Activated CD4-positive, alpha-beta T cell treated with anti-CD3 and anti-CD28 coated beads for 36 hours (primary cell): ENCODE measurements around the gene QRICH1. TPM values are rescaled to one million over a fixed set of nuclear protein-coding genes. Genes with fewer than 3 reads are reported as not detected.
A peak's percentile ranks its signal among the peaks of the same experiment; 100 is the strongest.

ENCODE experiments used
- ATAC-seq: fragments of 200-7000 bp; cut with Tn5 transposase; one replicate; pipeline ENCODE4 v1.10.0; 2021; ENCODE audit warnings: mild to moderate bottlenecking, moderate library complexity
- CTCF ChIA-PET: fragments of 350-600 bp; sonication (Branson Sonifier 250); formaldehyde crosslinking; loops from one replicate; lab custom pipeline; 2021; ENCODE audit warnings: antibody characterized with exemption; lab: Charles Lee
- POLR2A ChIA-PET: fragments of 350-600 bp; sonication (Branson Sonifier 250); formaldehyde crosslinking; loops from one replicate; lab custom pipeline; 2021; ENCODE audit warnings: antibody characterized with exemption, inconsistent platforms; lab: Charles Lee
- DNase-seq: peaks from one replicate; pipeline ENCODE4 v3.0.0-alpha.2; 2020
- H3K27ac Mint-ChIP-seq: one replicate; pipeline ENCODE4 v1.8.0; 2021; ENCODE audit warnings: mixed read lengths
- H3K27me3 Mint-ChIP-seq: one replicate; pipeline ENCODE4 v1.8.0; 2021; ENCODE audit warnings: mixed read lengths
- H3K36me3 Mint-ChIP-seq: one replicate; pipeline ENCODE4 v1.8.0; 2021; ENCODE audit warnings: low read depth, mixed read lengths
- H3K4me1 Mint-ChIP-seq: one replicate; pipeline ENCODE4 v1.8.0; 2021; ENCODE audit warnings: mixed read lengths
- H3K4me3 Mint-ChIP-seq: one replicate; pipeline ENCODE4 v1.8.0; 2021; ENCODE audit warnings: mild to moderate bottlenecking, moderate library complexity, mixed read lengths
- H3K9me3 Mint-ChIP-seq: one replicate; pipeline ENCODE4 v1.8.0; 2021; ENCODE audit warnings: low read depth, mixed read lengths
- intact Hi-C, 2 experiments: fragments of 100-400 bp; cut with DNase I in 1 of 2; cut with micrococcal nuclease in 1 of 2; formaldehyde crosslinking; loops; one replicate each; pipeline versions ENCODE4 v1.14.2 to v1.15.1; 2022 to 2024; cut with DNase I, micrococcal nuclease
- total RNA-seq, 2 experiments: library from RNA; stranded (reverse); gene quantifications; one replicate each; pipeline ENCODE4 v1.2.3, GENCODE V29; 2021

QRICH1 gene
- 100 to 1,000 TPM; 119 to 171 TPM for total RNA-seq

GRCh38 chr3:49093853-49094767 is at the start of gene QRICH1:
QRICH1 (minus strand) TSS chr3:49094071; CDS start chr3:49077017, 17,054 bp downstream.
- Mint-ChIP-seq H3K4me1 (peaks cover 33% of the 10 kb centered on the region), H3K36me3 (peaks cover 31% of the 10 kb centered on the region), H3K9me3 (no peaks in the 10 kb centered on the region), H3K4me3 (peak within 1 kb of the TSS; percentile 90), H3K27me3 (no peaks in the 10 kb centered on the region), H3K27ac (peak within 1 kb of the TSS; percentile 94)
- peak; percentile 98 for DNase-seq
- intact Hi-C loops = loop anchor here (1.0 to 10.0 kb wide), 28 partner anchors 10 to 1932 kb away; partner anchors contain the start of genes IMPDH2 (in 2 of the 2), QARS1 (in 2 of the 2), TCTA (in 2 of the 2) and USP19 (in 2 of the 2)
- ATAC-seq = peak; percentile 86
- ChIA-PET CTCF (interaction anchor here (0.5 to 4.1 kb wide), 24 partner anchors 10 to 1241 kb away, joined by 3 to 26 read pairs (median 4); partner anchors contain the start of genes DAG1, IMPDH2, KLHDC8B and NDUFAF3), POLR2A (interaction anchor here (0.5 to 3.1 kb wide), 24 partner anchors 9 to 692 kb away, joined by 3 to 31 read pairs (median 4); partner anchors contain the start of genes IMPDH2, IP6K1, IP6K2 and NDUFAF3)

GRCh38 chr3:49140080-49140479 is 46.2 kb upstream of the QRICH1 start:
- Mint-ChIP-seq H3K9me3 (no peaks in the 10 kb centered on the region), H3K27me3 (peaks cover 2% of the 10 kb centered on the region), H3K4me3 (no peak overlapping the region), H3K4me1 (no peaks in the 10 kb centered on the region), H3K36me3 (no peaks in the 10 kb centered on the region), H3K27ac (no peak overlapping the region)
- ChIA-PET CTCF (no interaction called here), POLR2A (no interaction called here)
- ATAC-seq (no peak), DNase-seq (no peak)
- intact Hi-C loops = no loop called here

DNA sequence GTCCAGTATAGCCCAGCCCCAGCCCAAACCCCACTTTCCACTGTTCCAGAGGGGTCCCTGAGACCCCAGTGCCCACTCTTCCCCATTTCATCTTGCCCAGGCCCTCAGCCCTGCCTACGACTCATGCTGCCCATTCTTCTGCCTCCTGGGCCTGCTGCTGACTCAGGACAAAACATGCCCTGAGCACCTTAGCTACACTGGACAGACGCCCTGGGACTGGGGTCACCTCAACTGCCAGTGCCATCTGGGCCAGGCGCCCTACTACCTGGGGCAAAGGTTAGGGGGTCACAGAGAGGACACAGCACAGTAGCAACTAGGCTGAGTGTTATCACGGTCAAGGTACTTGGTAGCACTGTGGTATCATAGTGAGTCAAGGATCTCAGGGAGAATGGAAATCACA is 41.6 kb upstream of the QRICH1 start:
- Mint-ChIP-seq H3K27me3 (peaks cover 17% of the 10 kb centered on the region), H3K4me1 (peaks cover 6% of the 10 kb centered on the region), H3K4me3 (no peak overlapping the region), H3K36me3 (no peaks in the 10 kb centered on the region), H3K9me3 (no peaks in the 10 kb centered on the region), H3K27ac (no peak overlapping the region)
- ATAC-seq = no peak
- ChIA-PET POLR2A (no interaction called here), CTCF (no interaction called here)
- intact Hi-C loops = no loop called here
- no peak for DNase-seq

GRCh38 chr3:49134471-49135265 is 40.8 kb upstream of the QRICH1 start:
- Mint-ChIP-seq H3K27ac (no peak overlapping the region), H3K27me3 (peaks cover 17% of the 10 kb centered on the region), H3K4me1 (peaks cover 6% of the 10 kb centered on the region), H3K4me3 (no peak overlapping the region), H3K9me3 (no peaks in the 10 kb centered on the region), H3K36me3 (no peaks in the 10 kb centered on the region)
- intact Hi-C loops = no loop called here
- ChIA-PET POLR2A (no interaction called here), CTCF (interaction anchor here (0.5 to 0.6 kb wide), 2 partner anchors 18 to 1523 kb away, joined by 3 to 5 read pairs; no protein-coding TSS in a partner anchor)
- DNase-seq (no peak), ATAC-seq (no peak)

- no peak for ATAC-seq
- H3K9me3 Mint-ChIP-seq = no peaks in the 10 kb centered on the region
- intact Hi-C loops = no loop called here
- H3K36me3 Mint-ChIP-seq = no peaks in the 10 kb centered on the region
- no peak overlapping the region for H3K27ac Mint-ChIP-seq
- no peak overlapping the region for H3K4me3 Mint-ChIP-seq
- DNase-seq = no peak
- ChIA-PET CTCF (interaction anchor here (1.2 kb wide), 1 partner anchor 31 kb away, joined by 3 read pairs; no protein-coding TSS in a partner anchor), POLR2A (no interaction called here)
- H3K4me1 Mint-ChIP-seq = peaks cover 6% of the 10 kb centered on the region
- H3K27me3 Mint-ChIP-seq = peaks cover 17% of the 10 kb centered on the region
Measured at GRCh38 chr3:49133226-49133951, 39.5 kb upstream of the QRICH1 start.

DNA sequence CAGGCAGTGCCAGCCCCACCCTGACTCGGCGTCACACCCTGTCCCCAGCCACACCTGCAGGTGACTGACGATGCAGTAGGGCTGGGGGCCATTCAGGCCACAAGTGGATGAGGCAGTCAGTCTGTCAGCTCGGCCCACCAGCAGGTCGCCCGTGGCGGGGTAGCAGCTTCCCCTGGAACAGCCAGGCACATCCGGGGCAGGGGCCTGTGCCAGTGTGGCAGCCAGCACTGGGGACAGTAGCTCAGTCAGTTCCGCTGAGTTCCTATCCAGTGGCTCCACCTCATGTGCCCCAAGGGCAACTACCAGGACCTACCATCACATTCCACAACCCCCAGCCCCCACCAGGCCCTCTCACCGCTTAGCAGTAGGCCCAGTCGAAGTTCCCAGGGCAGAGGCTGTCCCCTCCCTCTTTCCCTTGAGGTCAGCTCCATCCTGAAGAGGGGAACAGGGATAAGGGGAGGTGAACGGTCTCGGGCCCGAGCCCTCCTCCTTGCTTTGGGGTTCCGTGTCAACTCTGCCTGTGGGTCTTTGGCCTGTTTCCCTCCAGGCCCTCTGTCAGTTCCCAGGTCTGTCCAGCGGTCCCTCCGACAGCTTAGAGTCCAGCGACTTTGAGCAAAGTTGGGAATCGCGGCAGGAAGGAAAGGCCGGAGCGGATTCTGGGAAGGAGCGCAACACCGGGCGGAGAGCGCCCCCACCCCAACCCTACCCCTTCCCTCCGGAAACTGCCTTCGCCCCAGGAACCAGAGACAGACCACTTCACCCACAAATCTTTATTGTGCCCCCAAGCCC is 38.8 kb upstream of the QRICH1 start, which contains the start of gene LAMB2:
Gene LAMB2 (minus strand): TSS at position 614 of the 789 bp plus-strand sequence. CDS start 183 bp downstream, at position 431.
- H3K36me3 Mint-ChIP-seq = no peaks in the 10 kb centered on the region

GRCh38 chr3:49132073-49132436 is 38.2 kb upstream of the QRICH1 start:
- H3K4me1 Mint-ChIP-seq = peaks cover 6% of the 10 kb centered on the region
- ChIA-PET POLR2A (no interaction called here), CTCF (interaction anchor here (0.5 to 0.8 kb wide), 2 partner anchors 27 to 30 kb away, joined by 3 read pairs; no protein-coding TSS in a partner anchor)
- no peak overlapping the region for H3K4me3 Mint-ChIP-seq
- H3K27ac Mint-ChIP-seq = no peak overlapping the region
- no peak for DNase-seq
- H3K27me3 Mint-ChIP-seq = peaks cover 15% of the 10 kb centered on the region
- no peak for ATAC-seq
- no peaks in the 10 kb centered on the region for H3K9me3 Mint-ChIP-seq
- H3K36me3 Mint-ChIP-seq = no peaks in the 10 kb centered on the region
- intact Hi-C loops = no loop called here

More for the DNA sequence above, 38.8 kb upstream of the QRICH1 start, which contains the start of gene LAMB2:
- Mint-ChIP-seq H3K9me3 (no peaks in the 10 kb centered on the region), H3K4me3 (no peak within 1 kb of the TSS), H3K27me3 (peaks cover 17% of the 10 kb centered on the region), H3K27ac (no peak within 1 kb of the TSS), H3K4me1 (peaks cover 6% of the 10 kb centered on the region)
- CTCF ChIA-PET = interaction anchor here (0.5 to 1.2 kb wide), 4 partner anchors 27 to 134 kb away, joined by 3 to 4 read pairs (median 3); no protein-coding TSS in a partner anchor
- POLR2A ChIA-PET = no interaction called here
- DNase-seq (no peak), ATAC-seq (peak; percentile 36)
- intact Hi-C loops = no loop called here

DNA sequence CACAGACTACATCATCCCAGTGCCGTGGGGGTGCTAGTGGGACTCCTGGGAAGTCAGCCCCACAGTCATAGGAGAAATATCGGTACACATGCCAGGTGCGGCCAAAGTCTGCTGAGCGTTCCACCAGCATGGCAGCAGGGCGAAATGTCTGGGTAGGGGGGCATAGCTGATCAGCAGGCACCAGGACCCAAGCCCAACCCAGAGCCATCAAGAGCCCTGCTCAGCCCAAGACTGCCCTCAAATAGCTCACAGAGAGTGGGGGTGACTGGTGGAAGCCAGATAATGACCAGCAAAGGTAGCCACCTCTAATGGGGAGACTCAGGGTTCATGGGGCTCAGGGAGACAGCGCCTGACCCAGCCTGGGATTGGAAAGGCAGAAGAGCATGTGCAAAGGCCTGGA is 37.7 kb upstream of the QRICH1 start:
- H3K4me1 Mint-ChIP-seq = peaks cover 6% of the 10 kb centered on the region
- ChIA-PET POLR2A (no interaction called here), CTCF (interaction anchor here (0.8 kb wide), 1 partner anchor 28 kb away, joined by 3 read pairs; no protein-coding TSS in a partner anchor)
- peaks cover 15% of the 10 kb centered on the region for H3K27me3 Mint-ChIP-seq
- DNase-seq (no peak), ATAC-seq (no peak)
- H3K36me3 Mint-ChIP-seq = no peaks in the 10 kb centered on the region
- intact Hi-C loops = no loop called here
- H3K27ac Mint-ChIP-seq = no peak overlapping the region
- no peaks in the 10 kb centered on the region for H3K9me3 Mint-ChIP-seq
- no peak overlapping the region for H3K4me3 Mint-ChIP-seq

DNA sequence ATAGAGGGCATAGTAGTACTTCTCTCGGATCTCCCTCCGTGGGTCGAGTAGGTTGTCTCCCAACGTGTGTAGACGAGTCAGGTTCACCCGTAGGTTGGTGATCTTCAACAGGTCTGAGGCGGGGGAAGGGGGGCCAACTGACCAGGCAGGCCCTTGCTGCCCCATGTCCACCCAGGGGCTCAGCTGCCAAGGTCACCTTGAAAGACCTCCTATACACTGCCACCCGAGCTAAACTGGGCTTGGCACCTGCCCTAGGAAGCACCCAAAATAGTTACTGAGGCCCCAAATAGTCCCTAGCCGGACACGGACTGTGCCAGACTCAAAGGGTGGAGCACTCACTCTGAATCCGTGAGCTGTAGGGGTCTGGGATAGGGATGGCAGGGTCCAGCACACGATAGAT is 37.2 kb upstream of the QRICH1 start:
- no peaks in the 10 kb centered on the region for H3K36me3 Mint-ChIP-seq
- H3K9me3 Mint-ChIP-seq = no peaks in the 10 kb centered on the region
- peaks cover 15% of the 10 kb centered on the region for H3K27me3 Mint-ChIP-seq
- intact Hi-C loops = no loop called here
- no peak overlapping the region for H3K4me3 Mint-ChIP-seq
- CTCF ChIA-PET = no interaction called here
- POLR2A ChIA-PET = interaction anchor here (0.6 kb wide), 1 partner anchor 58 kb away, joined by 7 read pairs; no protein-coding TSS in a partner anchor
- peaks cover 6% of the 10 kb centered on the region for H3K4me1 Mint-ChIP-seq
- ATAC-seq = no peak
- no peak for DNase-seq
- no peak overlapping the region for H3K27ac Mint-ChIP-seq
